ENCODE results near the gene GPR12.

The GPR12 gene, protein sequence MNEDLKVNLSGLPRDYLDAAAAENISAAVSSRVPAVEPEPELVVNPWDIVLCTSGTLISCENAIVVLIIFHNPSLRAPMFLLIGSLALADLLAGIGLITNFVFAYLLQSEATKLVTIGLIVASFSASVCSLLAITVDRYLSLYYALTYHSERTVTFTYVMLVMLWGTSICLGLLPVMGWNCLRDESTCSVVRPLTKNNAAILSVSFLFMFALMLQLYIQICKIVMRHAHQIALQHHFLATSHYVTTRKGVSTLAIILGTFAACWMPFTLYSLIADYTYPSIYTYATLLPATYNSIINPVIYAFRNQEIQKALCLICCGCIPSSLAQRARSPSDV

DNA sequence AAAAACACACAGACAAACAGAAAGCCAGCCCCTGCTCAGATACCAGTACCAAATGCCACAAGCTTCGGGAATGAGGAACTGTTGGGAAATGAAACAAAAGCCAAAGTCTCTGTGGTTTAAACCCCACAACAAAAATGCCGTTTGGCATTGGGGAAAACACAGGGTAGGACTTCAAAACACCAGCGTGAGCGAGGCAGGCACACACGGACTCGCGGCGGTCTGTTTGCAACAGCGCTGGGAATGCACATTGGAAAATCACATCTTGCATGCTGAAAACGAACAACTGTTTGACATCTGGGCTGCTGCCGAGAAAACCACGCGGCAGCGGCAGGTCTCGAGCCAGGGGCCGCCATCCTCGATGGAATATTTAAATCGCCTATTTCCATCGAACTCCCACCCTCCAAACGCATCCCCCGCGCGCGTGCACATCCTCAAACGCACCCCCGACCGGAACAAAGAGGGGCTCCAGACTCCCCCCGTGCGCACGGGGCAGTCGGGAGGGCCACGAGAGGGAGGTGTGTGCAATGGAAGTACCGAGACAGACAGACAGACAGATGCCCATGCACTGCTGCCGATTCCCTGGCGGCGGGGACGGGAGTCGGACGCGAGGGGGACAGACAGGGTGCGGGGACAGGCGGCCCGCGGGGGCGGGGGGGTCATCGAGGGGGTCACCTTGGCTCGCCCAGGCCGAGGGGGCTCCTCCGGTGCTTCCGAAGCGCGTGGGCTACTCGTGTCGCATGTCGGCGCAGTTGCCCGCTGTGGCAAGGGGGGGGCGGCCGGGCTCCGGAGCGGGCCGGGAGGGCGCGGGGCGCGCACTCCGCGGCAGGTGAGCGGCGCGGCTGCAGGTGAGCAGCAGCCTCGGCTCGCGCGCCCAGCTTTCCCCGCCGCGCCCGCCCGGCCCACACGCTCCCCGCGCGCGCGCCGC is at the start of gene GPR12:
Gene GPR12 (minus strand): TSS at position 880 of the 925 bp plus-strand sequence. CDS start 959 bp downstream, outside the sequence.
- no peaks in the 10 kb centered on the region for H3K9me3 Mint-ChIP-seq
- peaks cover 74% of the 10 kb centered on the region for H3K27me3 Mint-ChIP-seq
- peak within 1 kb of the TSS; percentile 66 for H3K4me3 Mint-ChIP-seq
- H3K27ac Mint-ChIP-seq = no peak within 1 kb of the TSS
- no peaks in the 10 kb centered on the region for H3K36me3 Mint-ChIP-seq (ENCODE audit: low read depth)
- peaks cover 17% of the 10 kb centered on the region for H3K4me1 Mint-ChIP-seq (ENCODE audit: low read depth)

DNA sequence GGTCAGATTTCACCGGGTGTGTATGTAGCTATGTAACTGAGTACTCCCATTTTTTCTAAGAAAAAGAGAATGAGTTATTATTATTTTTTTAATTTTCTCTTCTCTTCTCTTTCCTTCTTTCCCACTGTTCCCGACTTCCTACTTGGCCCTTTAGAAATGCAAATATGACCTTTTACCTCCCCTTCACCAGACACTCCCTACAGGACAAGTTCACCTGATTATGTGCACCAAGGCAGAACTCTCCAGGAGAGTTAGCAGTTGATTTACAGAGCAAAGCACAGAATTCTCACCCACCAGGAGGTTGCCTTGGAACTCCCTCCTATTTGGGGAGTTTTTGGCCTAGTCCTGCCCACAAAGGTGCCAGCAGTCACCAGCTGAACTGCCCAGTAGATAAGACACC is 49.5 kb upstream of the GPR12 start:
- Mint-ChIP-seq H3K4me1 (ENCODE audit: low read depth) (no peaks in the 10 kb centered on the region), H3K27me3 (peaks cover 33% of the 10 kb centered on the region), H3K27ac (no peak overlapping the region), H3K4me3 (no peak overlapping the region), H3K36me3 (ENCODE audit: low read depth) (no peaks in the 10 kb centered on the region), H3K9me3 (peaks cover 2% of the 10 kb centered on the region)

DNA sequence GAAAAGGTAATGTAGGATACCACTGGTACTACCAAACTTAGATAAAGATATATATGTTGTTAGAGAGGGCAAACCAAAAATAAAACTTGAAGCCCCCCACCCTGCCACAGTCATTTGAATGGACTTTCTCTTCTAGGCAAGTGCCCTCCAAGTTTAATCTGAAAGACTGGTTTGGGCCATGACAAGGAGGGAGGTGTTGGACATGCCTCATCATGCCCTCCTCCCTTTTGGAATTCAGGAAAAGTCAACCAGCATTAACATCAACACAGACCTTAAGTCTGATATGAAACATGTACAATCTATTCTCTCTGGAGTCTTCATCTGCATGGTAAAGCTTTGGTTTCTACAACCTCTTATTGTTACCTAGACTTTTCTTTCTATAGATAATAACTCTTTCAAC is 46.3 kb upstream of the GPR12 start:
- peaks cover 51% of the 10 kb centered on the region for H3K27me3 Mint-ChIP-seq
- H3K9me3 Mint-ChIP-seq = peaks cover 13% of the 10 kb centered on the region
- no peak overlapping the region for H3K27ac Mint-ChIP-seq
- H3K4me3 Mint-ChIP-seq = no peak overlapping the region
- no peaks in the 10 kb centered on the region for H3K36me3 Mint-ChIP-seq (ENCODE audit: low read depth)
- H3K4me1 Mint-ChIP-seq (ENCODE audit: low read depth) = no peaks in the 10 kb centered on the region

DNA sequence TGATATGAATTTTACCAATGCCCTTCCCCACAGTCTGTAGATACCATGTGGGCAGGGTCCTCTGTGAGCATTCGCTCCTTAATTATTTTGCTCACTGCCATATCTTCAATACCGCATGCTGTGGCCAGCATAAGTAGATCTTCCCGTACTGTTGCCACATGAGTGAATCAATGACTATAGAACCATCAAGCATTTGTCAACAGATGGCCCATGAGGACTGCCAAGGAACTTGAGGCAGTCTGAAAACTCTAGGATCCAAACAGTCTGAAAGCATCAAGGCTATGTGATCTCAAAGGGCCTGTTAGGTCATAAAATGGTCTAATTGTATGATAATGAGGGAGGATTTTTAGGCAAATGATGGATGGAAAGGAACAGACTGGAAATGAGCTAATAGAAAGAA is 27.4 kb upstream of the GPR12 start:
- Mint-ChIP-seq H3K36me3 (ENCODE audit: low read depth) (no peaks in the 10 kb centered on the region), H3K9me3 (no peaks in the 10 kb centered on the region), H3K27ac (no peak overlapping the region), H3K4me1 (ENCODE audit: low read depth) (peaks cover 14% of the 10 kb centered on the region), H3K4me3 (no peak overlapping the region), H3K27me3 (no peaks in the 10 kb centered on the region)

DNA sequence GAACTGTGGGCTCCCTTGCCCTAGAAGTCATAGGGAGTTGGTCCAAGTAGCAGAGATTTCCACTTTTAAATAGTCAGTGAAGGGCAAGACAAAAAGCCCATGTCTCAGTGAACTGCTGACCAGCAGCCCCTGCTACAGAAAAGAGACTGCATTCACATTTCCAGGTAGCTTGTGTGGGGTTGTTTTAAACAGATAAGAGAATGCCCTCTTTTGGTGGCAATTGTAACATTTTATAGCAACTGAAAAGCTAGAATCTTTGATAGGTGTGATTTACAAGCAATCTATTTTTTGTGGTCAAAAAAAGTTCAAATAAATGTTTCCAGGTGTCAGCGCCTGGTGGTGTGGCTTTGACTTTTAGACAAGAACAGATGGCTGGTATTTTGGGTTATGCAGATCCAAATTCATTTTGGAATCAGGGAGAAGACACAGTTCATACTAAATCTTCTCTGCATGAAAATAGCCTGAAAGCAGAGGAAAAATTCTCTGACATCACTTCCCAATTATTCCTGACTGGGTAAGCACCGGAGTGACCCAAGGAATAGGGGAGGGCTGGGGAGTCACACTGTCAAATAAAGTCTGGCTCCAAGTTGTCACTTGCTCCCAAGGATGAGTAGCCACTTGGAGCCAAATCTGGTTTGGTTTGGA is 26.2 kb upstream of the GPR12 start:
- H3K27ac Mint-ChIP-seq = no peak overlapping the region
- no peaks in the 10 kb centered on the region for H3K36me3 Mint-ChIP-seq (ENCODE audit: low read depth)
- H3K9me3 Mint-ChIP-seq = no peaks in the 10 kb centered on the region
- H3K4me1 Mint-ChIP-seq (ENCODE audit: low read depth) = peaks cover 14% of the 10 kb centered on the region
- no peak overlapping the region for H3K4me3 Mint-ChIP-seq
- no peaks in the 10 kb centered on the region for H3K27me3 Mint-ChIP-seq

DNA sequence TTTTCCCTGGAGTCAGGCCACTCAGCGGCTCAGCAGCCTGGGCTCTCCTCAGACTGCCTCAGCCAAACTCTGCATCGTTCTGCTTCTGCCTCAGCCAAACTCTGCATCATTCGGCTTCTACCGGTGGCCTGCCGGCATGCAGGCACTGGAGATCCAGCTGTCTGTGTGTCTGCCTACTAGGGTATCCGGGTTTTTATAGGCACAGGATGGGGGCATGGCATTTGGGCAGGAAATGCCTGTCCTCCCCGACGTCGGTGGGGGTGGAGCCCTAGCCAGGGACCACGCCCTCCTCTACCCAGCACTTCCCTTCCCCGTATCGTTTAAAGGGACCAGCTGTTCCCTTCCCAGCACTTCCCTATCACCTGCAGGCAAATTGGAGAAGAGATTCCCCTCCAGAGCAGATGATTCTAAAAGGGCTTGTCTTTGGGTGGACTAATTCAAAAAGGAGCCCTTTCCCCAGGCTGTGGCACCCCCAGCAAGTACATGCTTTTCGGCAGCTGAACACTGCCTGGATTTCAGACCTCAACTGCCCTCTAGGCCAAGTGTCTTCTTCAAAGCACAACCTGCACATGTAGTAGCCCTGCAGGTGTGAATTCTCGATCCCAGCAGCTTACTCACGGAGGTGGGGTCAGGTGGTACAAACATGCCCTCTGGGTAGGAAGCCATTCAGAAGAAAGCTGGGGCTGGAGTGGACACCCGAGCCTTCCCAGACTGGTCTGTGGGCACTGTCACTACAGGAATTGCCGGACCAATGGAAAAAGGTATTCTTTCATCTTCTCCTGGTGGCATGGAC is 25.4 kb upstream of the GPR12 start:
- H3K36me3 Mint-ChIP-seq (ENCODE audit: low read depth) = no peaks in the 10 kb centered on the region
- H3K4me3 Mint-ChIP-seq = peak overlapping the region; percentile 80
- H3K4me1 Mint-ChIP-seq (ENCODE audit: low read depth) = peaks cover 14% of the 10 kb centered on the region
- no peaks in the 10 kb centered on the region for H3K27me3 Mint-ChIP-seq
- H3K27ac Mint-ChIP-seq = no peak overlapping the region
- no peaks in the 10 kb centered on the region for H3K9me3 Mint-ChIP-seq

DNA sequence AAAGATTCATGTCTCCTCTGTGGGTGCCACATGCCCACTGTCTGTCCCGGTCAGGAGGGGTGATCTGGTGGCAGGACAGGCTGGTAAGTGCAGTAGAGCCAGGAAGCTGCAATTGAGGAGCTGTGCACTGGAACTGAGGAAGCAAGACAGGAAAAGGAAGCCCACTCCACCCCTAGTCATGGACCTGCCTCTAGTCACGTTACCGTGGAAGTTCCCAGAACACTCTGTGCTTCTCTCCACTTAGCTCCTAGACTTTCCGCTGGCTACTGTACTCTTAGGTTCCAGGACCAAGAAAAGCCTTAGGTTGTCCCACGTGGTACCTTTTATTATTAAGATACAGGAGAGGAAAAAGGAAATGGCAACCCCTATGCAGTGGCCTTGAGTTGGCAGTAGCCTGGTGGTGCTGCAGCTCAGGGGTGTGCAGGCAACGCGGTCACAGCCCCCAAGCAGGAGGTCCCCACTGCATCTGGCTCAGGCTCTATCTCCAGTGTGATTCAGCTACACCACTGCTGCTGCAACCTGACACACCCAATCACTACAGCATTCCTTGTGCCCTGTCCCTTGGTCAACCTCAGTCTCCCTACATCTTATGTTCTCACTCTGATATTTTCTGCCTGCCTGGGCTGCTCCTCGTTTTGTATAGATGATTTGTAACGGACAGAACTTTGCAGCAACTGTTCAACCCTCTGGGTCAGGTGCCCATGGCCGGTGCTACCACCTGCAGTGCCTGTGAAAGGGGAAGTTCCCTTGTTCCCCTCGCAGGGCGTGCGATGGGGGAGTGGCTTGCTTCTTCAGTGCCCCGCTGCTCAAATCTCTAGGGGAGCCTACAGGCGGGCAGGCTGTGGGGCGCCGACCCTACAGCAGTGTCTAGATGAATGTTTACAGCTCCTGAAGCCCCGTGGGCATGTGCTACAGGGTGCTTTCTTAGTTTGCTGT is 24.4 kb upstream of the GPR12 start:
- Mint-ChIP-seq H3K27me3 (no peaks in the 10 kb centered on the region), H3K4me3 (peak overlapping the region; percentile 80), H3K27ac (peak overlapping the region; percentile 32), H3K9me3 (no peaks in the 10 kb centered on the region), H3K36me3 (ENCODE audit: low read depth) (no peaks in the 10 kb centered on the region), H3K4me1 (ENCODE audit: low read depth) (peaks cover 14% of the 10 kb centered on the region)

DNA sequence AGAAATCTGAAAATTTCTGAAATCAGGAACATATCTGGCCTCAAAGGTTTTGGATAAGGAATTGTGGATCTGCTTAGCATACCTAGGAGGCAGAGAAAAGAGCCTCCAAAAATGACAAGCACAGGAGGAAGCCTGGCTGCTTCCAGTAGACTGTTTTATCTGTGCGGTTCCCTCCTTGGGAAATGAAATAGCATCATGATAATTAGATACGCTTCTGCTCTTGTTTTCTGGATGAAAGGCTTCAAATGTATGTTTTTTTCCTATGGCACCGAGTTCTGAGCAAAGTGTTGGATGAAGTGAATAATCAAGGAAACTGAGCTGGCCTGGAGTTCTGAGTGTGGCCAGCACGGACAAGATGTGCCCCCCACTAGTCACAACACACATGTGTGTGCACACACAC is 19.8 kb upstream of the GPR12 start:
- H3K9me3 Mint-ChIP-seq = no peaks in the 10 kb centered on the region
- no peaks in the 10 kb centered on the region for H3K27me3 Mint-ChIP-seq
- H3K4me3 Mint-ChIP-seq = no peak overlapping the region
- H3K4me1 Mint-ChIP-seq (ENCODE audit: low read depth) = peaks cover 4% of the 10 kb centered on the region
- no peaks in the 10 kb centered on the region for H3K36me3 Mint-ChIP-seq (ENCODE audit: low read depth)
- no peak overlapping the region for H3K27ac Mint-ChIP-seq

DNA sequence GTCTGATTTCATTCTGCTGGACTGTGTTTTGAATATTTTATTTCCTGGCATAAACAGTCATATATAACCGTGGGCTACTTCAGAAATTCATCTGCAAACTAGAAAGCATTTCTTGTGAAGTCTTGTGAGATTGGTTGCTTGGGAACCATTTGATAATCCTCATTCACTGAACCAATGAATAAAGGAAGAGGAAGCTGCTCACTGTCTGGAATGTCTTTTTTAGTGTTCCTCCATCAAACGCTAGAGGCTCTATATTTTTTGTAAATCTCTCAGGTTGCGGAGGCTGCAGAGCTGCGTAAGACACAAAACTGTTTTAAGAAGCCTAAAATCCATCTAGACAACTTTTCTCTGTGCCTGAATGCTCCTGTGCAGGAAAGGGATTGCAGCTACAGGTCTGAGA is 18.7 kb upstream of the GPR12 start:
- Mint-ChIP-seq H3K27me3 (no peaks in the 10 kb centered on the region), H3K36me3 (ENCODE audit: low read depth) (no peaks in the 10 kb centered on the region), H3K9me3 (no peaks in the 10 kb centered on the region), H3K4me1 (ENCODE audit: low read depth) (no peaks in the 10 kb centered on the region), H3K4me3 (no peak overlapping the region), H3K27ac (no peak overlapping the region)

DNA sequence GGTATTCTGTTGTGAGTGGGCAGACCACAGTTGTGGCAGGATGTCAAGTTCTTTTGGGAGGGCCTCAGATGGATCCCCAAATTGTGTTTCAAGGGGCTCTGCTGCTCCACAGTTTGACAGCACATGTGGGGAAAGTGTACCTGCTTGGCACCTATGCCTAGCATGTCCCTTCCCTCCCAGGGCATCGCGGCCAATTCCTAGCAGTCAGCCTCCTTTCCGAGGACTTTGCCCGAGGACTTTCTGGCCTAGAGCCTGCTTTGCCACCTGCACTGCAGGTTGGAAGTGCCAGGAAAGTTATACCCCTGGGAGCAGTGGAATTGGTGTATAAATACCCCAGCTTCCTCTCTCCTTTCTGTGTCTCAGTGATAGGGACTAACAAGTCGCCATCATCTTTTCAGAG is 11.9 kb upstream of the GPR12 start:
- Mint-ChIP-seq H3K4me3 (no peak overlapping the region), H3K36me3 (ENCODE audit: low read depth) (no peaks in the 10 kb centered on the region), H3K27ac (no peak overlapping the region), H3K27me3 (no peaks in the 10 kb centered on the region), H3K4me1 (ENCODE audit: low read depth) (no peaks in the 10 kb centered on the region), H3K9me3 (no peaks in the 10 kb centered on the region)

DNA sequence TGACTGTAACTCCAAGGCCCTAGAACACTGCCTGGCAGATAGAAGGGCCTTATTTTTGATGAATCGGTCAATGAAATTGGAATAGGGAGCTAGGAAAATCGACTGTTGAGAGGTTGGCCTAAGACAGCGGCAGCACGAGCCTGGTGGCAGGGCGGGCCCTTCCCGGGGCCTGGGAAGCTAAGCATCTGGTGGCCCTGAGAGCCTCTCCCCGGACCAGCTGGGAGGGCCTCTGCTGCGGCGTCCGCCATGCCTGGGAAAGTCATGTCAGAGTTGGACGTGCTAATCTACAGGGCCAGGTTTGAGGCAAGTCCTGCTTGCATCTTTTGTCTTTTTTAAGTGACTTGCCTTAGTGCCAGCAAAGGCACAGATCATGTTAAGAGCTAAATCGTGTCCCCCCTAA is 11.2 kb upstream of the GPR12 start:
- Mint-ChIP-seq H3K4me1 (ENCODE audit: low read depth) (no peaks in the 10 kb centered on the region), H3K27ac (no peak overlapping the region), H3K27me3 (no peaks in the 10 kb centered on the region)

DNA sequence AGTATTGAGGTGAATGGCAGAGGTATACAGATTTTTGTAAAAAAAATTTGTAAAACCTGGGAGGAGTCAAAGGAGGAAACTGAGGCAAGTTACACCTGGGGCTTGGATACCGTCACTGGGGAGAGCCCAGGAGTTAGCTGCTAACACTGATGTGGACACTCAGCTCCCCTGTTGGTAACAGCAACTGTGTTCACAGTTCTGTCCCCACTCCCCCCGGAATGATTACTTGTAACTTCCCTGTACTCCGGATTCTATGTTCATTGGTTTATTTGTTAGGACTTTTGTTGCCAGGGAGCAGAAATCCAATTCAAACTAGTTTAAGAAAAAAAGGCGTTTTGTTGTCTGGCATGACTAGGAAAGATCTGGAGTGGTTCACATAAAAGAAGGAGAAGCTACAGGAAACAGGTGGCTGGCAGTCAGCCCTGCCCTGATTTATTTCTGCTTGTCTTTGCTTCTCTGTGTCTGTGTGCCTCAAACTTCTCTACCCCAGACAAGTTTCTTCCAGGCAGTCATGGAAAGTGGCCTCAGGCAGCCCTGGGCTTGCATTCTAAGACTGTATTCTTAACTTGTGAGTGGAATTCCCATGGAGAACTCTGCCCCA is 2.3 kb upstream of the GPR12 start:
- no peak overlapping the region for H3K4me3 Mint-ChIP-seq
- no peak overlapping the region for H3K27ac Mint-ChIP-seq
- peaks cover 67% of the 10 kb centered on the region for H3K27me3 Mint-ChIP-seq
- H3K9me3 Mint-ChIP-seq = no peaks in the 10 kb centered on the region
- H3K36me3 Mint-ChIP-seq (ENCODE audit: low read depth) = no peaks in the 10 kb centered on the region
- H3K4me1 Mint-ChIP-seq (ENCODE audit: low read depth) = peaks cover 17% of the 10 kb centered on the region

More for the DNA sequence above, 11.2 kb upstream of the GPR12 start:
- Mint-ChIP-seq H3K9me3 (no peaks in the 10 kb centered on the region), H3K36me3 (ENCODE audit: low read depth) (no peaks in the 10 kb centered on the region), H3K4me3 (no peak overlapping the region)

DNA sequence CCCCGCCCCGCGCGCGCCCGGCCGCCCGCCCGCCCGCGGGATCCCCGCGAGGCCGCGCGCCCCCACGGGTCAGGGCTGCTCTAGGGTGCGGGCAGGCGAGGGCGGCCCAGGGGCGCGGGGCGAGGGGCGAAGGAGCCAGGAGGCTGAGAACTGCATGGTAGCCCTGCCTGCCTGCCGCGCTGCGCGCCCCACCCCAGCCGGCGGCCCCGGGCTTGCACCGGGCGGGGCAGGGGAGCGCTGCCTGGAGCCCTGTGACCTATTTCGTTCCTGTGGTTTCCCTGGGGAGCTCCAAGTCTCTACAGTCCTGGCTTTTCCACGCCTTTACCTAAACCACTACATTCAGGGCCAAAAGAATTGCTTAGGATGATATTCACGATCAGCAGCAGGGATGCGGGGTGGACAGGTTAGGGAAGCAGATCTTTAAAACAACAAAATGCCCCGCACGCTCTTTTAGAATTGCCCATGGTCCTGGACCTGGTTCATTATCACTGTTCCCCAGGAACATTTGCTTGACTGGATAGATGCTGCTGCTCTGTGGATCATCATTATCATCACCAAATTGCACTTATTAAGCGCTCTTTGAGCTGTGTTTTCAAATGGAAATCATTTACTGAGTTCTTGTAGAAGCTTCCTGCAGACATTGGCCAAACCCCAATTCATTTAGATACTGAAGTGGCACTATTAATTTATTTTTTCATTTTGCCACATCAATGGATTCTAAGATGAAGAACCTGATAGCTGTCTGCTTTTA is 421 bp upstream of the GPR12 start:
- Mint-ChIP-seq H3K27me3 (peaks cover 74% of the 10 kb centered on the region), H3K36me3 (ENCODE audit: low read depth) (no peaks in the 10 kb centered on the region), H3K4me3 (peak overlapping the region; percentile 45), H3K9me3 (no peaks in the 10 kb centered on the region), H3K4me1 (ENCODE audit: low read depth) (peaks cover 17% of the 10 kb centered on the region), H3K27ac (no peak overlapping the region)
